ENCODE measurements around the gene ITGBL1.
A peak's percentile ranks its signal among the peaks of the same experiment; 100 is the strongest.

ITGBL1 gene

GRCh38 chr13:101415358-101416174, 36.9 kb upstream of the ITGBL1 start:
- Histone ChIP-seq H3K27ac (no peak overlapping the region), H3K9me3 (ENCODE audit: severe bottlenecking) (no peaks in the 10 kb centered on the region), H3K27me3 (ENCODE audit: insufficient read depth, low read depth, severe bottlenecking) (no peaks in the 10 kb centered on the region), H3K36me3 (no peaks in the 10 kb centered on the region), H3K4me3 (ENCODE audit: low read depth, low read length) (peak overlapping the region; percentile 77)
- DNase-seq = peak; percentile 28
- TF ChIP-seq CTCF (IDR thresholded peaks at IDR 0.05; ENCODE audit: low read depth, low read length) = no peak

GRCh38 chr13:101416181-101417042, 36.1 kb upstream of the ITGBL1 start, which contains the start of gene NALCN:
Gene NALCN, minus strand, starts transcription at chr13:101416508. Its CDS starts 17,382 bp downstream, at chr13:101399126.
- Histone ChIP-seq H3K36me3 (no peaks in the 10 kb centered on the region), H3K4me3 (ENCODE audit: low read depth, low read length) (peak within 1 kb of the TSS; percentile 77), H3K9me3 (ENCODE audit: severe bottlenecking) (no peaks in the 10 kb centered on the region), H3K27ac (peak within 1 kb of the TSS; percentile 11; the same call in 1 of the 2 replicates), H3K27me3 (ENCODE audit: insufficient read depth, low read depth, severe bottlenecking) (no peaks in the 10 kb centered on the region)
- peak; percentile 58 for DNase-seq
- TF ChIP-seq CTCF (IDR thresholded peaks at IDR 0.05; ENCODE audit: low read depth, low read length) = no peak

- TF ChIP-seq CTCF (IDR thresholded peaks at IDR 0.05; ENCODE audit: low read depth, low read length) = no peak
- Histone ChIP-seq H3K36me3 (no peaks in the 10 kb centered on the region), H3K27ac (no peak overlapping the region), H3K27me3 (ENCODE audit: insufficient read depth, low read depth, severe bottlenecking) (no peaks in the 10 kb centered on the region), H3K4me3 (ENCODE audit: low read depth, low read length) (peak overlapping the region; percentile 77), H3K9me3 (ENCODE audit: severe bottlenecking) (no peaks in the 10 kb centered on the region)
- no peak for DNase-seq
Measured at GRCh38 chr13:101417043-101417406, 35.5 kb upstream of the ITGBL1 start.

GRCh38 chr13:101417501-101417900, 35.0 kb upstream of the ITGBL1 start:
- Histone ChIP-seq H3K9me3 (ENCODE audit: severe bottlenecking) (no peaks in the 10 kb centered on the region), H3K27ac (no peak overlapping the region), H3K4me3 (ENCODE audit: low read depth, low read length) (no peak overlapping the region), H3K27me3 (ENCODE audit: insufficient read depth, low read depth, severe bottlenecking) (no peaks in the 10 kb centered on the region), H3K36me3 (no peaks in the 10 kb centered on the region)
- no peak for TF ChIP-seq CTCF (IDR thresholded peaks at IDR 0.05; ENCODE audit: low read depth, low read length)
- no peak for DNase-seq

- no peak for DNase-seq
- Histone ChIP-seq H3K36me3 (no peaks in the 10 kb centered on the region), H3K4me3 (ENCODE audit: low read depth, low read length) (no peak overlapping the region), H3K9me3 (ENCODE audit: severe bottlenecking) (no peaks in the 10 kb centered on the region), H3K27ac (no peak overlapping the region), H3K27me3 (ENCODE audit: insufficient read depth, low read depth, severe bottlenecking) (no peaks in the 10 kb centered on the region)
- no peak for TF ChIP-seq CTCF (IDR thresholded peaks at IDR 0.05; ENCODE audit: low read depth, low read length)
Measured at GRCh38 chr13:101423872-101424271, 28.6 kb upstream of the ITGBL1 start.

Measured in WERI-Rb-1 (cell line).